RWPE2 (cell line): ENCODE results near the gene MSH3.

Source experiments
- ATAC-seq: fragments of 200-7000 bp; cut with Tn5 transposase; 3 replicates; pipeline ENCODE4 v1.9.1; 2021; ENCODE audit warnings: low read depth
- DNase-seq: peaks from one replicate; pipeline ENCODE4 v3.0.0-alpha.2; 2020; ENCODE audit warnings: low spot score
- H3K27ac ChIP-seq: fragments of 450-650 bp; 2 replicates; pipeline ENCODE4 v1.5.1; 2017; ENCODE audit warnings: mild to moderate bottlenecking; ENCODE audit not compliant: poor library complexity, severe bottlenecking
- H3K27me3 ChIP-seq: fragments of 250-450 bp; sonication (Bioruptor Pico); 2 replicates; pipeline ENCODE4 v1.5.1; 2021; ENCODE audit warnings: mild to moderate bottlenecking, moderate library complexity; ENCODE audit not compliant: insufficient read depth, poor library complexity, severe bottlenecking
- H3K36me3 ChIP-seq: fragments of 250-450 bp; sonication (Bioruptor Pico); 2 replicates; pipeline ENCODE4 v1.5.1; 2020; ENCODE audit warnings: low read depth, mild to moderate bottlenecking, moderate library complexity
- H3K4me1 ChIP-seq: fragments of 250-450 bp; sonication (Bioruptor Pico); 2 replicates; pipeline ENCODE4 v1.5.1; 2021; ENCODE audit warnings: mild to moderate bottlenecking, moderate library complexity; ENCODE audit not compliant: insufficient read depth, poor library complexity, severe bottlenecking
- H3K4me3 ChIP-seq: fragments of 250-450 bp; sonication (Bioruptor Pico); 2 replicates; pipeline ENCODE4 v1.5.1; 2021; ENCODE audit warnings: mild to moderate bottlenecking, moderate library complexity; ENCODE audit not compliant: severe bottlenecking
- H3K9me3 ChIP-seq: fragments of 250-450 bp; sonication (Bioruptor Pico); 2 replicates; pipeline ENCODE4 v1.5.1; 2021; ENCODE audit warnings: mild to moderate bottlenecking, moderate library complexity; ENCODE audit not compliant: severe bottlenecking
- CTCF ChIP-seq: fragments of 450-650 bp; IDR thresholded peaks from one replicate; pipeline ENCODE4 v1.5.1; 2017; ENCODE audit warnings: mild to moderate bottlenecking, moderate library complexity; ENCODE audit not compliant: poor library complexity, severe bottlenecking

The MSH3 gene

GRCh38 chr5:80761176-80761575 is 106.7 kb downstream of the MSH3 start:
- H3K9me3 ChIP-seq, result no peaks in the 10 kb centered on the region
- ATAC-seq (peak; percentile 35; the same call in 1 of the 3 replicates), DNase-seq (no peak)
- H3K4me3 ChIP-seq, result no peak overlapping the region
- H3K36me3 ChIP-seq, result peaks cover 9% of the 10 kb centered on the region; the same call in 1 of the 2 replicates
- H3K4me1 ChIP-seq, result peaks cover 9% of the 10 kb centered on the region
- no peaks in the 10 kb centered on the region for H3K27me3 ChIP-seq
- H3K27ac ChIP-seq, result no peak overlapping the region
- no peak for TF ChIP-seq CTCF

- H3K9me3 ChIP-seq, result no peaks in the 10 kb centered on the region
- H3K36me3 ChIP-seq, result peaks cover 9% of the 10 kb centered on the region; the same call in 1 of the 2 replicates
- peaks cover 9% of the 10 kb centered on the region for H3K4me1 ChIP-seq
- H3K4me3 ChIP-seq, result no peak overlapping the region
- H3K27me3 ChIP-seq, result no peaks in the 10 kb centered on the region
- no peak for TF ChIP-seq CTCF
- ATAC-seq (no peak), DNase-seq (no peak)
- H3K27ac ChIP-seq, result no peak overlapping the region
Measured at GRCh38 chr5:80761966-80762365, 107.5 kb downstream of the MSH3 start.

GRCh38 chr5:80762573-80762972 is 108.1 kb downstream of the MSH3 start:
- H3K36me3 ChIP-seq, result peaks cover 9% of the 10 kb centered on the region; the same call in 1 of the 2 replicates
- ATAC-seq (no peak), DNase-seq (no peak)
- no peak overlapping the region for H3K4me3 ChIP-seq
- H3K9me3 ChIP-seq, result no peaks in the 10 kb centered on the region
- no peaks in the 10 kb centered on the region for H3K27me3 ChIP-seq
- no peak for TF ChIP-seq CTCF
- H3K4me1 ChIP-seq, result peaks cover 9% of the 10 kb centered on the region
- H3K27ac ChIP-seq, result no peak overlapping the region

- Histone ChIP-seq H3K27ac (no peak overlapping the region), H3K4me1 (peaks cover 9% of the 10 kb centered on the region), H3K9me3 (no peaks in the 10 kb centered on the region), H3K36me3 (peaks cover 9% of the 10 kb centered on the region; the same call in 1 of the 2 replicates), H3K4me3 (no peak overlapping the region), H3K27me3 (no peaks in the 10 kb centered on the region)
- DNase-seq, result no peak
- no peak for TF ChIP-seq CTCF
- 0 out of 3 replicates have a peak, but pooled peaks have one; percentile 29 for ATAC-seq
Measured at GRCh38 chr5:80763211-80763610, 108.8 kb downstream of the MSH3 start.

GRCh38 chr5:80763873-80764647 is 109.6 kb downstream of the MSH3 start:
- DNase-seq (no peak), ATAC-seq (no peak)
- no peak overlapping the region for H3K27ac ChIP-seq
- no peaks in the 10 kb centered on the region for H3K27me3 ChIP-seq
- H3K4me3 ChIP-seq, result no peak overlapping the region
- TF ChIP-seq CTCF, result no peak
- no peaks in the 10 kb centered on the region for H3K9me3 ChIP-seq
- peaks cover 9% of the 10 kb centered on the region for H3K36me3 ChIP-seq
- peaks cover 9% of the 10 kb centered on the region for H3K4me1 ChIP-seq
